Activated naive CD8-positive, alpha-beta T cell treated with anti-CD3 and anti-CD28 coated beads for 36 hours (primary cell): Measurements from ENCODE around the gene JAGN1. TPM values are rescaled to one million over a fixed set of nuclear protein-coding genes. Genes with fewer than 3 reads are reported as not detected.
"Not testable (repeated sequence)": the region's sequence is repeated elsewhere in the genome, so short reads cannot be mapped to it uniquely, and the experiment has no call there.

Experiments used
- DNase-seq: peaks from one replicate; pipeline ENCODE4 v3.0.0; 2021
- H3K27ac Mint-ChIP-seq: one replicate; pipeline ENCODE4 v1.8.0; 2022; ENCODE audit warnings: mild to moderate bottlenecking, moderate library complexity, mixed read lengths
- H3K27me3 Mint-ChIP-seq: one replicate; pipeline ENCODE4 v1.8.0; 2022; ENCODE audit warnings: mild to moderate bottlenecking, mixed read lengths
- H3K36me3 Mint-ChIP-seq: one replicate; pipeline ENCODE4 v1.8.0; 2021; ENCODE audit warnings: mild to moderate bottlenecking, mixed read lengths
- H3K4me1 Mint-ChIP-seq: one replicate; pipeline ENCODE4 v1.8.0; 2021; ENCODE audit warnings: mixed read lengths
- H3K4me3 Mint-ChIP-seq: one replicate; pipeline ENCODE4 v1.8.0; 2022; ENCODE audit warnings: mild to moderate bottlenecking, moderate library complexity, mixed read lengths
- H3K9me3 Mint-ChIP-seq: one replicate; pipeline ENCODE4 v1.8.0; 2022; ENCODE audit warnings: mixed read lengths
- total RNA-seq, 2 experiments: library from RNA; stranded (reverse); gene quantifications; one replicate each; pipeline ENCODE4 v1.2.3, GENCODE V29; 2021

JAGN1 gene
- total RNA-seq, 2 experiments from 2014 or later = 49.0 to 49.2 TPM

- not testable (repeated sequence) for H3K36me3 Mint-ChIP-seq, DNase-seq, H3K9me3 Mint-ChIP-seq, H3K27ac Mint-ChIP-seq, H3K4me3 Mint-ChIP-seq, H3K27me3 Mint-ChIP-seq
- peaks cover 37% of the 10 kb centered on the region for H3K4me1 Mint-ChIP-seq
Observed at GRCh38 chr3:9900965-9901415, 10.6 kb downstream of the JAGN1 start.

DNA sequence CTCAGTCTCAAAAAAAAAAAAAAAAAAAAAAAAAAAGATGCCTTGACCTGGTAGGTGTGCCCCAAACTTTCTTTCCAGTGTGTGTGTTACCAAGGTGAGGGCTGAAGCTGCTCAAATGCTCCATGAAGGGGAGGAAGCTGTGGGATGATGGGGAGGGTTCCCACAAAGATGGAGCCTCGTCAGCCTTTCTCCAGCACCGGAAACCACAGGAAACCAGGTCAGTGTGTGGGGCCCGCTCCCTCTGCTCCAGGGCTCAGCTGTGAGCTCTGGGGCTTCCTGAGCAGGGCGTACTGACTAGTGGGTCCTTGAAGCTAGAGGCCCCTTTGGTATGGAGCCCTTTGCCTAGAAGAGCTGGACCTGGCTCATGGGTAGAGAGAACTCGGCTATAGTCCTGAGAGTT lies 11.6 kb downstream of the JAGN1 start:
- Mint-ChIP-seq H3K27ac (peak overlapping the region; percentile 56), H3K27me3 (no peaks in the 10 kb centered on the region), H3K36me3 (no peaks in the 10 kb centered on the region), H3K4me3 (peak overlapping the region; percentile 60), H3K9me3 (no peaks in the 10 kb centered on the region), H3K4me1 (peaks cover 37% of the 10 kb centered on the region)
- DNase-seq = peak; percentile 26

DNA sequence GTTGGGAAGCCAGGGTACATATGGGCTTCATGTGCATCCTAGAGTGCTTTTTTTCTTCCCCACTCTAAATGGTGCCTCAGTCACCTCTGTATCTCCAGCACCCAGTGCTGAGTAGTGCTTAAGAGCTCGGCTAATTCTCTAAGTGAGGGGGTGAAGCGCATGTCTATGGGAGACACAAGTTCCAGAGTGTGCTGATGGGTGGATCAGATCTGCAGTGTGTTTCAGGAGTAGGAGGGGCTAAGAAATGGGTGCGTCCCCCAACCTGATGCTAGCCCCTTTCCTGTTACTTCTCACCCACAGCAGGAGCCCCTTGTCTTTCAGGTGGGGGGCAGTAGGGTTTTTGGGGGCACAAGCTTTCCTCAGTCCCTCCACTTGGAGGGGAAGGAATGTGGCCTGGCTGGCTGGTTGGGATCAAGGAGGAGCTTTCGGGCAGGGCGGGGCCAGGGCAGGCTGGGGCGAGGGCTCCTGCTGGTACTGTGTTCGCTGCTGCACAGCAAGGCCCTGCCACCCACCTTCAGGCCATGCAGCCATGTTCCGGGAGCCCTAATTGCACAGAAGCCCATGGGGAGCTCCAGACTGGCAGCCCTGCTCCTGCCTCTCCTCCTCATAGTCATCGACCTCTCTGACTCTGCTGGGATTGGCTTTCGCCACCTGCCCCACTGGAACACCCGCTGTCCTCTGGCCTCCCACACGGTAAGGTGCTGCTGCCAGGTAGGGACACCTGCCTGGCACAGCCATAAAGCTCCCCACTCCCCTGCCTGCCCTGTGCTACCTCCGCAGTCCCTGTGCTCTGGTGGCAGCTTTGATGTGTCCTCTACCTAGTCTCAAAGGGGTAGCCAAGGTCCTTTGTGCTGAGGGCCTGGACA lies 12.2 kb downstream of the JAGN1 start, which contains the start of gene IL17RE:
Gene IL17RE, plus strand, starts transcription at position 477 of the 866 bp plus-strand sequence. Its CDS starts 85 bp downstream, at position 562.
- Mint-ChIP-seq H3K27ac (peak within 1 kb of the TSS; percentile 78), H3K36me3 (no peaks in the 10 kb centered on the region), H3K4me1 (peaks cover 37% of the 10 kb centered on the region), H3K9me3 (no peaks in the 10 kb centered on the region), H3K4me3 (peak within 1 kb of the TSS; percentile 60), H3K27me3 (no peaks in the 10 kb centered on the region)
- DNase-seq = no peak

DNA sequence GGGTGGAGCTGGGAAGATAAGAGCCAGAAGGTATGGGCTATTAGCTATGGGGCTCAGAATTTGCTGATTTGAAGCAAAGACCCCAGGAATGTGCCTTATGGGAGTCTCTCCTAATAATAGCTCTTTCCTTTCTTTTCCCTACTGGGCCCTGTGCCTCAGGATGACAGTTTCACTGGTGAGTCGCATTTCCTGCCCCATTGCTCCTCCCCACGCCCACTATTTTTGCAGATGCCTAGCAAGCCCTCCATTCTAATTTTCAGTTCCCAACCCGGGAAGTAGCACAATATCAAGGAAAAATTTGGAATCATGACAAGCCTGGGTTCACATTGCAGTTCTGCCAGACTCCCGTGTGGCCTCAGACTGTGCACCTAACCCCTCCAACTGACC lies 12.8 kb downstream of the JAGN1 start:
- peak overlapping the region; percentile 78 for H3K27ac Mint-ChIP-seq
- H3K9me3 Mint-ChIP-seq = no peaks in the 10 kb centered on the region
- no peak for DNase-seq
- peak overlapping the region; percentile 60 for H3K4me3 Mint-ChIP-seq
- H3K4me1 Mint-ChIP-seq = peaks cover 36% of the 10 kb centered on the region
- H3K36me3 Mint-ChIP-seq = no peaks in the 10 kb centered on the region
- no peaks in the 10 kb centered on the region for H3K27me3 Mint-ChIP-seq

GRCh38 chr3:9903904-9904303 lies 13.5 kb downstream of the JAGN1 start:
- no peak overlapping the region for H3K4me3 Mint-ChIP-seq
- H3K9me3 Mint-ChIP-seq = no peaks in the 10 kb centered on the region
- DNase-seq = no peak
- no peaks in the 10 kb centered on the region for H3K36me3 Mint-ChIP-seq
- peaks cover 29% of the 10 kb centered on the region for H3K4me1 Mint-ChIP-seq
- no peak overlapping the region for H3K27ac Mint-ChIP-seq
- no peaks in the 10 kb centered on the region for H3K27me3 Mint-ChIP-seq

DNA sequence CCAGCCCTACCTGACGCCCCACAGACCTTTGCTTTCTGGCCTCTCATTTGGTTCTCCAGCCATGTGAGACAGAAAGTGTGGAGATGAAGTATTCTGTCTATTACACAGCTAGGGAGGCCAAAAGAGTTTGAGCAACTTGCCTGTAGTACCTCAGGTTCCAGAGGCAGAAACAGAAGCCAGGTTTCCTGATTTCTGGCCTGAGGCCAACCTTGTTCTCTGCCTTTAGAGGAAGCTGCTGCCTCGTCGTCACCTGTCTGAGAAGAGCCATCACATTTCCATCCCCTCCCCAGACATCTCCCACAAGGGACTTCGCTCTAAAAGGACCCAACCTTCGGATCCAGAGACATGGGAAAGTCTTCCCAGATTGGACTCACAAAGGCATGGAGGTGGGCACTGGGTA lies 16.1 kb downstream of the JAGN1 start:
- Mint-ChIP-seq H3K4me1 (peaks cover 30% of the 10 kb centered on the region), H3K36me3 (no peaks in the 10 kb centered on the region), H3K27ac (no peak overlapping the region), H3K27me3 (peaks cover 6% of the 10 kb centered on the region), H3K4me3 (no peak overlapping the region), H3K9me3 (no peaks in the 10 kb centered on the region)
- DNase-seq = no peak

- H3K9me3 Mint-ChIP-seq = no peaks in the 10 kb centered on the region
- H3K36me3 Mint-ChIP-seq = no peaks in the 10 kb centered on the region
- H3K27ac Mint-ChIP-seq = no peak overlapping the region
- peaks cover 11% of the 10 kb centered on the region for H3K27me3 Mint-ChIP-seq
- DNase-seq = no peak
- H3K4me1 Mint-ChIP-seq = peaks cover 15% of the 10 kb centered on the region
- no peak overlapping the region for H3K4me3 Mint-ChIP-seq
Observed at GRCh38 chr3:9908286-9908685, 17.9 kb downstream of the JAGN1 start.

- no peak overlapping the region for H3K4me3 Mint-ChIP-seq
- peaks cover 9% of the 10 kb centered on the region for H3K4me1 Mint-ChIP-seq
- peaks cover 15% of the 10 kb centered on the region for H3K27me3 Mint-ChIP-seq
- H3K27ac Mint-ChIP-seq = no peak overlapping the region
- no peaks in the 10 kb centered on the region for H3K9me3 Mint-ChIP-seq
- DNase-seq = no peak
- H3K36me3 Mint-ChIP-seq = no peaks in the 10 kb centered on the region
Observed at GRCh38 chr3:9909221-9910013, 19.0 kb downstream of the JAGN1 start.

DNA sequence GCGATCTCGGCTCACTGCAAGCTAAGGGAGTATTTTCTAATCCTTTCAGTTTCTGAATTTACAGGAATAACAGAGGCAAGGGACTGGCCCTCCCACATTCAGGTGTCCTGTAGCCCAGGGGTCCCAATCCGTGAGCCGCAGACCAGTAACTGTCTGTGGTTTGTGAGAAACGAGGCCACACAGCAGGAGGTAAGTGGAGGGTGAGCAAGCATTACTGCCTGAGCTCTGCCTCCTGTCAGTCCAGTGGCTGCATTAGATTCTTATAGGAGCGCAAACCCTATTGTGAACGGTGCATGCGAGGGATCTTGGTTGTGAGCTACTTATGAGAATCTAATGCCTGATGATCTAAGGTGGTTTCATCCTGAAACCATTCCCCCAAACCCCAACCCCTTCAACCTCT lies 21.5 kb downstream of the JAGN1 start:
- DNase-seq = no peak
- H3K27ac Mint-ChIP-seq = no peak overlapping the region
- H3K4me3 Mint-ChIP-seq = no peak overlapping the region
- peaks cover 19% of the 10 kb centered on the region for H3K4me1 Mint-ChIP-seq
- H3K36me3 Mint-ChIP-seq = no peaks in the 10 kb centered on the region
- peaks cover 23% of the 10 kb centered on the region for H3K27me3 Mint-ChIP-seq
- H3K9me3 Mint-ChIP-seq = no peaks in the 10 kb centered on the region

- no peak overlapping the region for H3K4me3 Mint-ChIP-seq
- no peaks in the 10 kb centered on the region for H3K9me3 Mint-ChIP-seq
- peaks cover 20% of the 10 kb centered on the region for H3K4me1 Mint-ChIP-seq
- no peak for DNase-seq
- no peaks in the 10 kb centered on the region for H3K36me3 Mint-ChIP-seq
- H3K27me3 Mint-ChIP-seq = peaks cover 23% of the 10 kb centered on the region
- no peak overlapping the region for H3K27ac Mint-ChIP-seq
Observed at GRCh38 chr3:9912294-9912935, 22.0 kb downstream of the JAGN1 start.

- Mint-ChIP-seq H3K4me1 (peaks cover 20% of the 10 kb centered on the region), H3K36me3 (no peaks in the 10 kb centered on the region), H3K27me3 (peaks cover 23% of the 10 kb centered on the region), H3K4me3 (no peak overlapping the region), H3K27ac (no peak overlapping the region), H3K9me3 (no peaks in the 10 kb centered on the region)
- no peak for DNase-seq
Observed at GRCh38 chr3:9913601-9914000, 23.2 kb downstream of the JAGN1 start.

DNA sequence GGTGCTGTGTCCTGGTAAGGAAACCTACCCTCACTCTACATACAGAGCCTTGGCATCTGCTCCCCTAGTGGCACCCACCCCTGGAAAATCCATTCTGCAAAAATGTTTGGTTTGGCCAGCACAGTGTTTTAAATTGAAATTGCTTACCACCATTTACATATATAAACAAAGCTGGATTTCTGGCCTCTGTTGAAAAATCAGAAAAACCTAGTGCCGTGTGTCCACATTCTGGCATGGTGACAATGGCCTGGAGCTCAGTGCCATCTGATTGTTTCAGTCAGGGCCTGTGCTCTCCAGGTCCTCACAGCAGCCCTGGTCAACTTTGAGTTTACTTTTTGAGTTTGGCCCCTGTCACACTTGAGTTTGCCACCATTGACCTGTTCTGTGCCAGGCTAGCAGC lies 23.6 kb downstream of the JAGN1 start:
- no peak overlapping the region for H3K4me3 Mint-ChIP-seq
- H3K9me3 Mint-ChIP-seq = no peaks in the 10 kb centered on the region
- no peak for DNase-seq
- H3K27ac Mint-ChIP-seq = no peak overlapping the region
- no peaks in the 10 kb centered on the region for H3K36me3 Mint-ChIP-seq
- peaks cover 20% of the 10 kb centered on the region for H3K4me1 Mint-ChIP-seq
- peaks cover 23% of the 10 kb centered on the region for H3K27me3 Mint-ChIP-seq

- no peak for DNase-seq
- H3K9me3 Mint-ChIP-seq = no peaks in the 10 kb centered on the region
- no peak overlapping the region for H3K4me3 Mint-ChIP-seq
- H3K27ac Mint-ChIP-seq = no peak overlapping the region
- no peaks in the 10 kb centered on the region for H3K36me3 Mint-ChIP-seq
- peaks cover 14% of the 10 kb centered on the region for H3K4me1 Mint-ChIP-seq
- peaks cover 23% of the 10 kb centered on the region for H3K27me3 Mint-ChIP-seq
Observed at GRCh38 chr3:9914559-9915253, 24.3 kb downstream of the JAGN1 start.

GRCh38 chr3:9915254-9916141 lies 25.1 kb downstream of the JAGN1 start:
- peaks cover 14% of the 10 kb centered on the region for H3K4me1 Mint-ChIP-seq
- H3K36me3 Mint-ChIP-seq = no peaks in the 10 kb centered on the region
- peak; percentile 48 for DNase-seq
- H3K4me3 Mint-ChIP-seq = peak overlapping the region; percentile 74
- no peak overlapping the region for H3K27ac Mint-ChIP-seq
- H3K27me3 Mint-ChIP-seq = peaks cover 23% of the 10 kb centered on the region
- no peaks in the 10 kb centered on the region for H3K9me3 Mint-ChIP-seq
